NCI-H524 treated with DMSO at 0.1 percent for 48 hours (cell line): ENCODE data around the gene AKT3.

ENCODE experiments used
- DNase-seq: peaks from one replicate; lab custom pipeline; 2025; lab: John Stamatoyannopoulos, UW

The AKT3 gene

DNA sequence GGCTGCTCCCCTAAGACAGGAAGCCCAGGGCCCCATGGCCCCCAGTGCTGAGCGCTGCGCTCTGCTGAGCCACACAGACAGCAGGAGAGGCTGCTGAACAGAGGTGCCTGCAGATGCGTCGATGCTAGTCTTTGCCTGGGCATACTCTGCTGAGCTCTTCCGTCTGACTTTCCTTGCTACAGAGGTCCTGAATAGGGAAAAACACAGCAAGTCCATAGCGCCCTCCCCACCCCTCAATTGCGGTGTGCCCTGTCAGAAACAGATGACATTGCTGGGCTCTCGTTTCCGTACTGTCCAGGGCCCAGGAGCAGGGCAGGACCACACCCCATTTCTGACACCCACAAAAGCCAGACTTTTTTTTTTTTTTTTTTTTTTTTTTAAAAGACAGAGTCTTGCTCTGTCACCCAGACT lies 341.7 kb downstream of the AKT3 start:
- no peak for DNase-seq

DNA sequence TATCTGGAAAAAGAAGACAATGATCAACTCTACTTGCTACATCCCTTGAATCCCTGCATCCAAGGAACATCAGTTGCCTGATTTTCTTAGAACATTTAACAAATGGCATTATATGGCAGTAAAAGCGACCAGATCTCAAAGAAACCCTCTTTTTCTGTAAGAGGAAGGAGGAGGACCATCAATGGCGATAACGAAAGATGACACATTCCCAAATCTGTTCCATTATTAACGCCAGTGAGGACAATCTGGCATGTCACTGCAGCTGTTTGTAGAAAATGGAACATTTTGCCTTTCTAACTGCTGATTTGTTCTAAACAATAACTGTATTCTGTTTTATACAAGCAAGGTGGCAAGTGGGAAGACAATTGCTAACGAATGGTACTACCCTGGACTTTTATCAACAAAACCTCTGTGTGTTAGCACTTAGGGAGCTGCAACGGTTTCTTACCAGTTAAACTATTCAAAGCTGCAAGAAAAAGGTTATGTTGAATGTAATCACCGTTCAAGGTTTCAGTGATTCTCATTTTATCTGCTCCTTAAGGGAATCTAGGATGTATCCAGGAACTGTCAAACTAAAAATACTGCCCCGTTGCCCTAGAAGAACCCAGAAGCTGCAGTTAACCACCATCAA lies 342.3 kb downstream of the AKT3 start:
- DNase-seq: no peak

DNA sequence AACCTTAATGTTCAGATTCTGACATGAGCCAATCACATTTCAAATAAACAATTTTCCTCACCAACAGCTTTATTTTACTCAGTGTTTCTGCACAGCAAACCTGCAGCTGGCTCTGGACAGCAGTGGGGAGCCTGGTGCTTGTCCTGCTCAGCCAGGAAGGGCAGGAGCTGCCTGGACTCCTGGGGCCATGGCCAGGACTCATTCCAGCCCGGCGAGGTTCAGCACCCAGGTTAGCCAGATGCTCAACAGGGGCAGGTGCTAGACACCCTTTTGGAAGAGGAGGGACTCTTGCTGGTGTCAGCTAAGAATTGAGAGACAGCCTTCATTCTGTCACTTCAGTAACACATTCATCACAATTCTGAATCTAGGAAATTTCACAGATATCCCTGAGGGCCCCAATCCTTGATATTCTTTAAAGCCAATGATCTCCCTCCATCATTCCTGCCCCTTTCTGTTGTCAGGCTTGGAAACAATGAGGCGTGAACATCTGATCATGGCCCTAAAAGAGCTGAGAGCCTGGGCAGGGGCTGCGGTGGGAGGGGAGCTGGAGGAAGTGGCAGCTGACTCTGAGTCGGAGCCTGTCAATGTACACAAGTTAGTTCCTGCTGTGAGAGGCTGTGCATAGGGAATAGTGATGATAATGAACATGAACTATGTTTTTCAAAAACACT lies 342.9 kb downstream of the AKT3 start:
- DNase-seq: no peak

DNA sequence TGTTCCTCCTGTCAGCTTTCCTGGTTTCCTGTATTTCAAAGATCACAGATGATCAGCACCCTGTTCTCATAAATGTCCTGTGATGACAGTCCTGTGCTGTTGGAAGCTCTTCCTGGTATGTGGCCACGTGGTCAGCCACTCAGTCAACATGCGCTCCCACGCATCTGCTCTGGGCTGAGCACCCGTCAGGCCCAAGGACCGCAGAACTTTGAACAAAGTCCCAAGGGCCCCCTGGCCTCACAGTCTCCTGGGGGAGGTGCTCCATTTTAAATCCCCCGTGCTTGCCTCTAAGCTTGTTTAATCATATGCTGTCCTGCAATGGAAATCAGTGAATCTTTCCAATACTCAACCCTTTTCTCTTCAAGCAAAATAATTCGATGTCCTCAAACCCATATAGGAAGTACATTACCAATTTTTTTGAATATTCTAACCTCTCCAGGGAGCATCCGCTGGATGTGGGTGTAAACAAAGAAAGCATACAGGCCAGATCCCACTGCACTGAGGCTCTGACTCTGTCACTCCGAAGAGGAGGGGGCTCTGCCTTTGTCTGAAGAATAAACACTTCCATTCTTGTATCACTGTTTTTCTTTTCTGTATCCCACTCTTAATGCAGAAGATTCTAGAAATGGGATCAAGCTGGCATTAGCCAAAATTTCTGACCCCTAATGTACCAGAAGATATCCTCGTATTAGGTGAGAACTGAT lies 343.9 kb downstream of the AKT3 start:
- no peak for DNase-seq

DNA sequence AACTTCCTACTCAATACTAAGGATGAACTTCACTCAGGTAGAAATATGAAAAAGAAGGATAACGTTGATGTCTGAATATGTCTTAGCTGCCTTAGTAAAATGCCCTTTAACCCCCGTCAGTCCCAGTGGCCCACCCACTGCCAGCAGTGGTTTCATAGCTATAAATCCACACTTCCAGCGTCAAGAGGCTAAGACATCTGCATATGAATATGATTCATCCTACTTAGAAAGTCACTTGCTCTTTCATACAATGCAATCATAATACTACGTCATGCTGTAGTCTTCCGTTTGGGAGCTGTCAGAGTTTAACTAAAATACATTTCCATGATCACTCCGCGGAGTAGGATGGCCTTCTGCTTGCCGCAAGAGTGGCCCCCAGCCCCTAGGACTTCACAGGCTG lies 346.9 kb downstream of the AKT3 start:
- DNase-seq: no peak

DNA sequence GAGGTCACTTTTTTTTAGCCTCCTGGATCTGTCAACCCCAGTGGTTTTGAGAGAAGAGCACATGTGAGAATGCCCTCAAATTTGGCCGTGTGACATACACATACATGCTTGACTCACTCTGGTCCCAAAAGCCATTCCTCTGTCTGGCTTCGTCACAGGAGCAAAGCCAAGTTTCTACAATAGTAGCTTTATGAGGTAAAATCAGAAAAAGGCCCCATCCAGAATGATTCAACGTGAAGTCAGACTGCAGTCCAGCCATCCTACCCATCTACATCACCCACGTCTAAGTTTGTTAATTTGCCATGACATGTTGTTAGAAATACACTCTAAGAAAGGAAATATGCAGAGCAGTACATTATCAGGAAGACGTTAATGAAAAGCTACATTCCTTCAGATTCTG lies 349.0 kb downstream of the AKT3 start:
- no peak for DNase-seq

DNA sequence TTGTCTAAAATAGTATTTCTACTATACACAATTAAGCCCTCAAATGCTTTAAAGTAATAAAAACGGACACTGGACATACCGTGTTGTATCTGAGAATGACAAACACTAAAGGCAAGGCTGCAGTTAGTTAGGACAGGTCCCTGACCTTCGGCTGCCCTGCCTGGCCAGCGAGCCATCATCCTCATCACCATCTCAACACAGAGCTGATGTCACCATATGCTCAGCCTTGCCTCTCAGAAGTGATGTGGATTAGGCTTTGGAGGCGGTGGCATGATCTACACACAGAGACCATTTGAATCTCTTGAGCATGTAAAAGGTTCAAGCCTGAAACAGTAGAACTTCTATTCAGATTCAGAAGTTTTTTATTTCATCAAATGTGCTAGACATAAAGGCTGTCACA lies 349.5 kb downstream of the AKT3 start:
- DNase-seq: no peak

DNA sequence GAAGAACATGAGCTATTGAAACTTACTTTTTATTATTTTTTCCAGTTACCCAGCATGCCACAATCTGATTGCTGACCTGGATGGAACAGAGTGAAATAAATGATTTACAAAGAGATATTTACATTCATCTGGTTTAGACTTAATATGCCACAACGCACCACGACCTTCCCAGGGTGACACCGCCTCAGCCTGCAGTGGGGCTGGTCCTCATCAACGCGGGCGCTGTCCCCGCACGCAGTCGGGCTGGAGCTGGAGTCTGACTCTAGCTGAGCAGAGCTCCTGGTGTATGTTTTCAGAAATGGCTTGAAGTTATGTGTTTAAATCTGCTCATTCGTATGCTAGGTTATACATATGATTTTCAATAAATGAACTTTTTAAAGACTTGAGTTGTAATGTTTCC lies 350.3 kb downstream of the AKT3 start:
- DNase-seq: no peak

DNA sequence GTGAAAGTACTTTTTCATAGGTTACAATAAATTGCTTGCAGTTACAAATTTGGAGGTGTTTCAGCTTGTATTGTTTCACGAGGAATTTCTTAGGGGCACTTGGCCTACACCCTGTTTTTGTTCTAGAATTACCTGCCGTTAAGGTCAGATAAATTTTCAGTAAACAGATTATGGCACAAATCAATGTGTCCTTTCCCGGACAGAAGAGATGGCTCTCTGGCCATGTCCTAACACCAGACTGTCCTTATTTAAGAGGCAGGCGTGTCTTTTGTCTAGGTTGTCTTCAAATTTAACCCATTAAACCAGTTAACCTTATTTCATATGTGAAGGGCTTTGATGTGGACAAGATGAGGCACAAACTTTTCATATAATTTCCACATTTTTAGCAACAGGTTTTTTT lies 350.8 kb downstream of the AKT3 start:
- no peak for DNase-seq

DNA sequence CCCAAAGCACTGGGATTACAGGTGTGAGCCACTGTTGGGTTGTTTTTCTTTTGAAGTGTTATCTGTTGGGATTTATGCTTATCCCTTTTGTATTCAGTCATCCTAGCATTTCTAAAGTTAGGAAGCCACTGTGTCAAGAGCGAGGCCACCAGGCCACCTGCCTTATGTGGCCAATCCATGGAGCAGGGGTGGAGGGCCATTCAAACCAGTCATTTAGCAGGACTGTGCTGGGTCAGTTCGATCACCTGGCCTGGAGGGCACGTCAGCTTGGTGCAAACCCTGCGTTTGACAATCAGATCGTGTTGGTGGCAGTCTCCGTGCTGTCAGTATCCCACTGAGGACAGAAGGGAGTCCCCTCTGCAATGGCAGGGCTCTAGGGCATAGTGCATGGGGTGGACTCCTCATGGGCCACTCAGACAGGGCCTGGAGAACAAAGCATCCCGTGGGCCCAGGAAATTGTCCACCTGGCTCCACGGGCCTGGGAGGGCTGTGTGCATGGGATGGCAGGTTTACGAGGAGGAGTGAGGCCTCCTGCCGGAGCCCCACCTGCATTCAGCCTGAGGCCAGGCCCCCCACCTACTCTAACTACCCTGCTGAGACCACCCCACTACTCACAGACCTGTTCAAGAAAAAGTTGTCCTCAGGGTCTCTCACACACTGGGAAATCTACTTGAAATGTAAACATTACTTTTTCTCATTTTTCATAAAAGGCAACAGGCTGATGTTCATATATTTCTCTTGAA lies 351.9 kb downstream of the AKT3 start:
- DNase-seq: no peak

DNA sequence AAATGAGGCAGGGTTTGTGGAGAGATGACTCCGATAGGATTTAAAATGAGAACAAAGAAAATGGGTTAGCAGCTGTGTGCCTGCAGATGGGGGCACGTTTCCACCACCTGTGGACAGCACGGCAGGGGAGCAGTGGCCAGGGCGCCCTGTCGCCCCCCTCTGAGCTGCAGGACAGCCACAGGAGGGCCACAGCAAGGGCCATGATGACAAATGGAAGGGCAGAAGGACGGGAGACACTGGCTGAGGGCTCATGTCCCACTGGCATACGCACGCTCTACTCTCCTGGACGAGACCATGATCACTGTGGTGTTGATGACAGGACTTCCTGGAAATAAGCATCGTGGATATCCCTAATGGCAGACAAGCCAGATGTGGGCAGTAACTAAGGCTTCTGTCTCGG lies 353.2 kb downstream of the AKT3 start:
- no peak for DNase-seq

DNA sequence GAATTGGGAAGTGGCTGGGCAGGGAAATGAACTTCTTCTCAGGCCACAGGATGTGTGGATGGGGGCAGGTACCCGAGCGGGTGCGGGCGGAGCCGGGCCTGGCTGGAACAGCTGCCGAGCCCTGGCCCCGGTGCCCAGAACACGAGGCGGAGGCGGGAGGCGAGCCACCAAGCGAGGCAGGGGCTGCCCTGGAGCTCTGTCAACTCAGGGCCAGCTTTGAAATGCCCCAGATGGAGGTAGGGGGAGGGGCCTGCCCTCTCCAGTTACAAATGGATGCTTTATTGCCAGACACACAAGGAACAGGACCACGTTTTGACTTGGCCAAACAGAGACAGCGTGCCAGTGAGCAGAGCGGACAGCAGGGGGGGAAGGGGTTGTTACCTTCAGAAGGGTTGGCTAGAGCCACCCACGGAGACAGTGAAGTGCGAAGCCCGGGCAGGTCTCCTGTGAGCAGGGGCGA lies 353.8 kb downstream of the AKT3 start:
- peak; percentile 50 for DNase-seq

DNA sequence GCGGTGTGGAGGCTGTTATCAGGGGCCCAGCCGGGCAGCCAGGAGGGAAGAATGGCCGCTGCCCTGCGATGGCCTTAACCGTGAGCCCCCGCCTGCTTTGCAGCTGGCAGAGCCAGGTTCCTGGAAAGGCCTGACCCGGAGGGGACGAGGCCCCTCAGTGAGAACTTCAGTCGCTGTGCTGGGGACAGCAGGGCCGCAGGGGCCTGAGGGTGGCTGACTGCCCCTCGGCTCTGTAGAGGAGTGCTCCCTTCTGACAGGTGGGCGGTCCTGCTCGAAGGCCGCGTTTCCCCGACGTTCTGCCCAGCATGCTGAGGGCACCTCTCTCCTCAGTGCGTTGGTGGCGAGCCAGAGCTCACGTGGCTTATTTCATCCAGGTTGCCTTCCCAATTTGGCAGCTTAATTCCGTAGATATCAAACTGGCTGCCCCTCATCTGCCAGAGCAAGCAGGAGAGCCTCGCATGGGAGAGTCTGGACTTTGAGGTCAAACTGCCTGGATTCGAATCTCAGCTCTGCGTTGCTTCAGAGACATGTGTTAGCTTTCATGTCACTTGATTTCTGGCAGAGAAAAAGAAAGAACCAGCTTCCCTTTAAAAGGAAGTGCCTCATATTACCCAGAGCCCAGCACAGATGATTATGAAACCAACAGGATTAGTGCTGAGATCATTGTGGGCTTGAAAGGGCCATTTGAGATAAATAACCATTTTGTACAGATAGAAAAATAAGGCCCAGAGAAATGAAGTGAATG lies 354.4 kb downstream of the AKT3 start:
- DNase-seq: no peak

DNA sequence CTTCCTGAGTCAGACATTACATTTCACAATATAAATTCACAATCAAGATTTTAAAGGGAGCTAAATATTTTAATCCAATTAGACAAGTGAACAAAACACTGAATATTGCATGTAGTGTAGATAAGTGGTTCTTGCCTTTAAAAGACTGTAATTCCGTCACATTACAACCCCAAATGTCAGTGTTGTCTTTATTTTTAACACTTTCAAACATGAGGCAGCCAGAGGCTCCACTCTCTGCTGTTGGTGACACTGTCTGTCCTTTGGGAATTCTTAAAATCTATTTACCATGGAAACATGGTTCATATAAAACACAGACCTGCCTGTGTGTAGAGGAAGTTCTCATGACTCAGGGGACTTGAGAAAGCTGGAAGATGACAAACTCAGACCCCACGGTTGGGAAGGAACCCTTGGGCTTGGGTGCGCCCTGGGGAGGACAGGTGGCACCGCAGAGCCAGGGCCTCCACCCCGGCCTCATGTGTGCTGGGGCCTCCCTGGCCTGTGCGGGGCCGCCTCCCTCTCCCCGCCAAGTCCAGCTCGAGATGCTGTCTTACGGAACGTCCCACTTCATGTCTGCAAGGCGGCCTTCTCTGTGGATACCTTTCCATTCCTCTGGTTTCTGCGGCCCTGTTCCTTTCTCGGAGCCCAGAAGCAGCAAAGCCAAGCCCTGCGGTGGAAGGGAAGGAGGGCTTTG lies 355.2 kb downstream of the AKT3 start:
- no peak for DNase-seq

DNA sequence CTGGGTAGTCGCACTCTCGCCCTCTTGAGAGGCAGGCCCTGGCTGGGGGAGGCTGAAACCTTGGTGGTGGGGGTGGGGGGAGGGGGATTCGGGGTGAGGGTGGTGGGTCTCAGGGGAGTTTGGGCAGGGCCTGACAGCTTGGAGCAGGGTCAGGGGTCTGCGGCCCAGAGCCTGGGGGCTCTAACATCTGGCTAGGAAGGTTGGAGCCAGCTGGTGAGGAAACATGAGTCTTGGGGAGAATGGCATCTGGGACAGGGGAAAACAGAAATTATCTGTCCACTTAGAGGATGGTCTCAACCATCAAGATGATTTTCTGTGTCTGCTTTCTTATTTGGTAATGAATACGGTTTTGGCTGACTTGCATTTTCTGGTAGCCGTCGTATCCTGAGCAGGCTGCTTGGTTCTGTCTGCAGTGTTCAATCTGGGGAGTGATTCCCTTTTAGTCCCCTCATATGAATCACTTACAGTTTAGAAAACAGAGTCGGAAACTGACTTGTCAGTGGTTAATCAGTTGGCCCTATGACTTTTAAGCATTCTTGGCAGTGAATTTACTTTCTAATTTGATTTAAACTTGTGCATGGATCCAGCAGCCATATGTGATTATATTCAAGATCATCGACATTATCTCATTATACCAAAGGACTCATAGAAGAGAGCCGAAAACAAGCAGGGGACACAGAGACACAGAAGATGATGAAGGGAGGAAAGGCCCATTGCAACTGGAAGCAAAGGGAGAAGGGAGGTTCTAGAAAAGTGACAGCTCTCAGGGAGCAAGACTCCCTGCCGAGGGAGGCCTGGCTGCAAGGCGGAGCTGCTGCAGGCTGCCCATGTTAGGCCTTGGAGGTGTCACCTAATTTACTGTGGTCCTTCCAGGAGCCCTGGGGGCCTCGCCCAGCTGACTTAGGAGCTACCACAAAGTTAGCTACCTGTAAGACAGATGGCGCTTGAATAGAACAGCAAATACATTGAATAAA lies 356.6 kb downstream of the AKT3 start:
- DNase-seq: peak; percentile 21

DNA sequence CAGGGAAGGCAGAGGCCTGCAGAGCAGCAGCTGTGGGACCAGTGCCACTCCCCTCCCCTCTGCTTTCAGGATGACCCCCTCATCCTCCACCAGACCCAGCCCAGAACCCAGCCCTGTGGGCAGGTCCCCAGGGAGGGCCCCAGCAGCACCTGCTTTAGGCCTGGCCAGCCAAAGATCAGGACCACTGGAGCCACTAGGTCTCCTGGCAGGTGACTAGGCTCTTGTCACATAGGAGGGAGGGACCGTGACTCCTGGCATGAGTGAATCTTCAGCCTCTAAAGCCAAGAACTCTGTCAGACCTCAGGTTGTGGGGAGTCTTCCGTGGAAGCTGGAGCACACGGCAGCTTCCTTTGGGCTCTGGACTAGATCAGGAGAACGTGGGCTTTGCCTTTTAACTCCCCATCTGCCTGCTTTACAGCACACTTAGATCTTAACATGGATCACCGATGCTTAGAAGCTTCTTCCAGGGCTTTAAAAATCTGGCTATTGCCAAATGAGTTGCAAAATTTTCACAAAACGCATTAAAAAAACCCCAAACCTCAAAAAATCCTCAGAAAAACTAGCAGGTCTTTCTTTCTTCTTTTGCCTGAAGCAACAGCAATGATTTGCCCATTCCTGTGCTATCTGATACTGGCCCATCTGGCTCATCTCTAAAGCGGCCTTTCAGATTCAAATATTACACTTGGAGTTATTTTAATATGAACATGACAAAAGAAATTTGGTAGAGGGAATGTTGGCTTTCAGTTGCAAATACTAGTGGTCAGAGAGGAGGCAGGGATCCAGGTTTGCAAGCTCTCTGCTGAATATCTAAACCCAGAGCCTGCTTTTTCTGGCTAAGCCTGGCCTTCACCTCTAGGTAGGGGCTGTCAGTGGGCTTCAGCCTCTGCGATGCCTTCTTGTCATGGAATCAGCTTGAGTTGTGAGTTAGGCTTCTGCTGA lies 359.0 kb downstream of the AKT3 start:
- no peak for DNase-seq

DNA sequence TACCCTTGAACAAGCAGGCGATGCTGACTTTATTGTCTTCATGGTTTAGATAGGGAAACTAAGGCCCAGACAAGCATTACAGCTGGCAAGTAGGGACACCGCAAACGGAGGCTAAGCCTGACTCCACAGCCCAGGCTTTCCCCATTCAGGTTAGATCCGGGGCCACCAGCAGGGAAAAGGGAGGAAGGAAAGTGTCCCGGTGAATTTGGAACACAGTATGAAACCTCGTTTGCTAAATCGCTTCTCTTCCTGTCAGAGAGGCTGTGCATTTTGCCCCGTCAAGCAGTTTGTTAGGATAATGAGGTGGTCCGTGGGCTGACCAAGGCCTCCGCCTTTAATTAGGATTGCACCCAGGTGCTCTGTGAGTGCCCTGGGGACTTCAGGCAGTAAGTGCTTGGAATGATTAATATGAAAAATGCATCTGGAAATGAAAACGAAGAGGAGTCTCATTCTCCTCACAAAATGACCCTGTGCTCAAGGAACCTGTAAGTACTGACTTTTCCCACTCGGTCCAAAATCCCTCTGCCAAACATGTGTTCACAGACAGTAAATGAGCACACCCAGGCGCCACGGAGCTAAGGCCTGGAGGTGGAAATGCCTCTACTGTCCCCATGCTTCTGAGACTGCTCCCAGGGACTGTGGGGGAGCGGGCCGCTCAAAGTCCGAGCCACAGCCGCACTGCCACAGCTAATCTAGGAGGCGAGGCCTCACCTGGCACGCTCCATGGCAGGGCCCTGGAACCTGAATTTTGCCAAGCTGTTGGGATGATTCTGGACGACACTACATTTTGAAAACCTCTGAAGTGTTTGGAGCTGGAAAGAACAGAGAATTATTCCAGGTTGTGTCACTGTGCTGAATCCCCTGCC lies 360.1 kb downstream of the AKT3 start:
- no peak for DNase-seq

DNA sequence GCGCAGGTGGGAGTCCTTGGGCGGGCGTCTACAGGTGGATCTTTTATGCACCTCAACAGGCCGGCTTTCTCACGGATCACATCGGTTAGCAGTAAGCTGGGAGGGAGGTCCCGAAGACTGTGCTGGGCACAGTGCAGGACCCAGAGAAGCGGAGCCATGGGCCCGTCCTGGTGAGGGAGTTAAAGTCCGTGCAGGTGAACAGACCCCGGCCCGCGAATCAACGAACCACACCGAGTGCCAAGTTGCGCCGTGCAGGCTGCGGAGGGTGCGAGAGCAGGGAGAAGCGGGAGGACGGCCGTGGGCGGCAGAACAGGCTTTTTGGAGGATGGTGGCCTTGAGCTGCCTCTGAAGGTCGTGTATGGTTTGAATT lies 360.9 kb downstream of the AKT3 start:
- DNase-seq: no peak
